ENCODE data around the gene PTPN6.

- TF ChIP-seq NFRKB (IDR thresholded peaks at IDR 0.05) (no peak), FOXM1 (IDR thresholded peaks at IDR 0.05; ENCODE audit: borderline replicate concordance) (no peak)
- TF ChIP-seq, protein P1, sequence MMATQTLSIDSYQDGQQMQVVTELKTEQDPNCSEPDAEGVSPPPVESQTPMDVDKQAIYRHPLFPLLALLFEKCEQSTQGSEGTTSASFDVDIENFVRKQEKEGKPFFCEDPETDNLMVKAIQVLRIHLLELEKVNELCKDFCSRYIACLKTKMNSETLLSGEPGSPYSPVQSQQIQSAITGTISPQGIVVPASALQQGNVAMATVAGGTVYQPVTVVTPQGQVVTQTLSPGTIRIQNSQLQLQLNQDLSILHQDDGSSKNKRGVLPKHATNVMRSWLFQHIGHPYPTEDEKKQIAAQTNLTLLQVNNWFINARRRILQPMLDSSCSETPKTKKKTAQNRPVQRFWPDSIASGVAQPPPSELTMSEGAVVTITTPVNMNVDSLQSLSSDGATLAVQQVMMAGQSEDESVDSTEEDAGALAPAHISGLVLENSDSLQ (IDR thresholded peaks at IDR 0.05): no peak
These were observed 47.4 kb upstream of the PTPN6 start for GRCh38 chr12:6903722-6904121.

Data from HEK293T (cell line).